Fibroblast of lung (primary cell): ENCODE measurements around the gene GIPC3. TPM values are rescaled to one million over a fixed set of nuclear protein-coding genes. Genes with fewer than 3 reads are reported as not detected.

Experiments
- DNase-seq, 2 donors: peaks; one replicate each; pipeline versions ENCODE4 v3.0.0 to v3.0.0-alpha.2; 2010; ENCODE audit warnings: low read depth in 2 of 2
- H2AFZ ChIP-seq: 2 replicates; pipeline ENCODE4 v1.5.1; 2012; ENCODE audit warnings: low read length, control low read depth, inconsistent platforms
- H3K27ac ChIP-seq: 2 replicates; pipeline ENCODE4 v1.5.1; 2011; ENCODE audit warnings: low read length, control low read depth; ENCODE audit not compliant: insufficient read depth
- H3K27me3 ChIP-seq: 2 replicates; pipeline ENCODE4 v1.5.1; 2011; ENCODE audit warnings: mild to moderate bottlenecking, low read length; ENCODE audit not compliant: control insufficient read depth, insufficient read depth
- H3K36me3 ChIP-seq: 2 replicates; pipeline ENCODE4 v1.5.1; 2011; ENCODE audit warnings: low read length; ENCODE audit not compliant: control insufficient read depth, insufficient read depth
- H3K4me1 ChIP-seq: 2 replicates; pipeline ENCODE4 v1.5.1; 2011; ENCODE audit warnings: low read length; ENCODE audit not compliant: control insufficient read depth, insufficient read depth; ENCODE audit errors: extremely low read depth
- H3K4me2 ChIP-seq: 2 replicates; pipeline ENCODE4 v1.5.1; 2011; ENCODE audit warnings: low read length, control low read depth; ENCODE audit not compliant: insufficient read depth; ENCODE audit errors: extremely low read depth
- H3K4me3 ChIP-seq, 4 experiments: fragments of 200-600 bp in 1 of 4; sonication (generic) in 1 of 4; replicated peaks in 1 of 4; 2 replicates each; pipeline ENCODE4 v1.5.1; 2011 to 2016; ENCODE audit warnings: low read length in 4 of 4, low read depth in 3 of 4, mild to moderate bottlenecking in 3 of 4, control low read depth in 2 of 4, inconsistent platforms in 1 of 4, mixed read lengths in 1 of 4; ENCODE audit not compliant: insufficient read depth in 1 of 4; ENCODE audit errors: control extremely low read depth in 1 of 4
- H3K79me2 ChIP-seq: 2 replicates; pipeline ENCODE4 v1.5.1; 2012; ENCODE audit warnings: mild to moderate bottlenecking, low read length, inconsistent platforms; ENCODE audit not compliant: control insufficient read depth, insufficient read depth
- H3K9ac ChIP-seq: 2 replicates; pipeline ENCODE4 v1.5.1; 2011; ENCODE audit warnings: mild to moderate bottlenecking, low read length, control low read depth; ENCODE audit not compliant: insufficient read depth
- H3K9me3 ChIP-seq: 2 replicates; pipeline ENCODE4 v1.5.1; 2012; ENCODE audit warnings: low read depth, low read length; ENCODE audit not compliant: control insufficient read depth, insufficient read depth
- H4K20me1 ChIP-seq: 2 replicates; pipeline ENCODE4 v1.5.1; 2011; ENCODE audit warnings: low read length; ENCODE audit not compliant: control insufficient read depth, insufficient read depth; ENCODE audit errors: extremely low read depth
- CTCF ChIP-seq, 2 donors: IDR thresholded peaks in 1 of 2; conservative IDR thresholded peaks in 1 of 2; 1 replicate in 1 of 2; 2 replicates in 1 of 2; pipeline ENCODE4 v1.5.1; 2011 to 2012; ENCODE audit warnings: low read length in 2 of 2, control low read depth in 1 of 2, inconsistent platforms in 1 of 2, low read depth in 1 of 2, mild to moderate bottlenecking in 1 of 2
- EZH2 ChIP-seq: IDR thresholded peaks from 2 replicates; pipeline ENCODE4 v1.5.1; 2012; ENCODE audit warnings: low read length, control low read depth, mild to moderate bottlenecking; ENCODE audit errors: missing control alignments
- polyA plus RNA-seq, 2 donors: library from polyadenylated mRNA; depleted of rRNA in 1 of 2; stranded (reverse) in 1 of 2; unstranded in 1 of 2; fragments of >200 nt; gene quantifications; 2 replicates each; pipeline ENCODE4 v1.2.1, GENCODE V29; 2011 to 2012; ENCODE audit warnings: missing spikeins in 1 of 2
- total RNA-seq: library from RNA; depleted of rRNA; stranded (reverse); fragments of >200 nt; gene quantifications from 2 replicates; pipeline ENCODE4 v1.2.1, GENCODE V29; 2014

GIPC3 gene
- total and polyA plus RNA-seq, 2 donors (not counting 1 experiment from before 2014, with no cell fraction given): under 0.01 to 0.60 TPM

GRCh38 chr19:3547767-3548282 is 37.5 kb upstream of the GIPC3 start:
- DNase-seq: no peak
- Histone ChIP-seq H3K79me2 (no peaks in the 10 kb centered on the region), H4K20me1 (no peaks in the 10 kb centered on the region)

DNA sequence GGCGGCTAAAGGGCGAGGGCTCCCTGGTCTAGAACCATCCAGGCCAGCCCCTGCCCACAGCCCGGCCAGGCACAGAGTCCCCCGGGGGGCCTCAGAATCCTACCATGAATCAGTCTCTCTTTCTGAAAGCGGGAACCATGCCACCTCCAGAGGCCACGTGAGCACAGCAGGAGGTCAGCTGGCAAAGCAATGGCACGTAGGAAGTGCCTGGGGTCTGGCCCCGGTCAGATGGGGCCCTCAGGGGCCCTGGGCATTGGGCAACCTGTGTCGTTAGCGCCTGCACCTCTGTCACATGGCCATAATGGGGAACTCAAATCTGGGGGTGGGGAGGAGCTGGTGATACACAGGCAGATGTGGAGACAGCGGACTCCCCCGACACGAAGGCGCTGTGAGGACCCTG is 36.7 kb upstream of the GIPC3 start:
- H3K27ac ChIP-seq: no peak overlapping the region
- peaks cover 20% of the 10 kb centered on the region for H3K36me3 ChIP-seq
- no peak overlapping the region for H2AFZ ChIP-seq
- H3K9ac ChIP-seq: no peak overlapping the region
- no peaks in the 10 kb centered on the region for H4K20me1 ChIP-seq
- H3K9me3 ChIP-seq: no peaks in the 10 kb centered on the region
- peaks cover 2% of the 10 kb centered on the region for H3K4me1 ChIP-seq
- no peaks in the 10 kb centered on the region for H3K79me2 ChIP-seq
- DNase-seq: no peak
- TF ChIP-seq EZH2 (no peak), CTCF (conservative IDR thresholded peaks at IDR 0.05 in 1 of 2, IDR thresholded peaks at IDR 0.05 in 1 of 2; ENCODE audit: low read depth in 1 of 2, low read length in 2 of 2) (no peak)
- H3K4me2 ChIP-seq: no peak overlapping the region
- no peaks in the 10 kb centered on the region for H3K27me3 ChIP-seq
- no peak overlapping the region for H3K4me3 ChIP-seq

More at GRCh38 chr19:3547767-3548282, 37.5 kb upstream of the GIPC3 start:
- H3K4me3 ChIP-seq: no peak overlapping the region
- no peak overlapping the region for H2AFZ ChIP-seq
- no peaks in the 10 kb centered on the region for H3K27me3 ChIP-seq
- no peaks in the 10 kb centered on the region for H3K9me3 ChIP-seq
- no peak overlapping the region for H3K27ac ChIP-seq
- no peak for TF ChIP-seq CTCF (conservative IDR thresholded peaks at IDR 0.05 in 1 of 2, IDR thresholded peaks at IDR 0.05 in 1 of 2; ENCODE audit: low read depth in 1 of 2, low read length in 2 of 2)
- no peaks in the 10 kb centered on the region for H3K4me1 ChIP-seq
- H3K9ac ChIP-seq: no peak overlapping the region
- H3K36me3 ChIP-seq: peaks cover 20% of the 10 kb centered on the region
- H3K4me2 ChIP-seq: no peak overlapping the region

DNA sequence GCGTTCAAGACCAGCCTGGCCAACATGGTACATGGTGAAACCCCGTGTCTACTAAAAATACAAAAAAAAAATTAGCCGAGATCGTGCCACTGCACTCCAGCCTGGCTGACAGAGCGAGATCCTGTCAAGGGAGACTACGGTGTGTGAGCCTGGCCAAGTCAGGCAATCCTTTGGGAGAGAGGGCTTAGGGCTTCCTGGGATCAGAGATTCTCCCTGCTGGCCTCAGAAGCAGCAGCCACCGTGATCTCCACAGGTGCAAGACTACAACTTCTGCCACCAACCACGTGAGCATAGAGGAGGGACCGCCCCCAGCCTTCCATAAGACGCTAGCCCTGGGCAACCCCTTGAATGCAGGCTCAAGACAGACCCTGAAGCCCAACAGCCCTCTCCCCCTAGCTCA is 35.5 kb upstream of the GIPC3 start:
- H3K27ac ChIP-seq: no peak overlapping the region
- H3K79me2 ChIP-seq: no peaks in the 10 kb centered on the region
- H3K9me3 ChIP-seq: no peaks in the 10 kb centered on the region
- peaks cover 2% of the 10 kb centered on the region for H3K4me1 ChIP-seq
- H3K9ac ChIP-seq: no peak overlapping the region
- TF ChIP-seq EZH2 (no peak), CTCF (conservative IDR thresholded peaks at IDR 0.05 in 1 of 2, IDR thresholded peaks at IDR 0.05 in 1 of 2; ENCODE audit: low read depth in 1 of 2, low read length in 2 of 2) (no peak)
- no peak for DNase-seq
- peaks cover 17% of the 10 kb centered on the region for H3K36me3 ChIP-seq
- H3K4me2 ChIP-seq: no peak overlapping the region
- no peaks in the 10 kb centered on the region for H3K27me3 ChIP-seq
- H4K20me1 ChIP-seq: no peaks in the 10 kb centered on the region
- no peak overlapping the region for H3K4me3 ChIP-seq
- no peak overlapping the region for H2AFZ ChIP-seq
